Ovary (tissue), 9 donors: ENCODE results near the gene ZFC3H1. TPM values are rescaled to one million over a fixed set of nuclear protein-coding genes. Genes with fewer than 3 reads are reported as not detected.

ENCODE experiments used
- DNase-seq, 5 donors: peaks; one replicate each; pipeline ENCODE4 v3.0.0-alpha.2; 2019 to 2020
- H3K27ac ChIP-seq, 2 donors: fragments of 200-600 bp; one replicate each; pipeline versions ENCODE4 v1.5.1 to v1.8.0; 2019 to 2022
- H3K27me3 ChIP-seq: fragments of 200-600 bp; one replicate; pipeline ENCODE4 v1.8.0; 2022
- H3K36me3 ChIP-seq: fragments of 200-600 bp; sonication (generic); one replicate; pipeline ENCODE4 v1.5.1; 2019
- H3K4me1 ChIP-seq: one replicate; pipeline ENCODE4 v1.8.1; 2013; ENCODE audit warnings: mild to moderate bottlenecking, moderate library complexity; ENCODE audit not compliant: insufficient read depth
- H3K4me3 ChIP-seq: fragments of 200-600 bp; sonication (generic); one replicate; pipeline ENCODE4 v1.5.1; 2017
- H3K9me3 ChIP-seq, 2 donors: fragments of 200-600 bp in 1 of 2; sonication (generic) in 1 of 2; one replicate each; pipeline versions ENCODE4 v1.5.1 to v1.8.1; 2013 to 2019; ENCODE audit warnings: mild to moderate bottlenecking in 1 of 2, moderate library complexity in 1 of 2
- CTCF ChIP-seq, 3 donors: fragments of 450-650 bp in 2 of 3; fragments of 200-600 bp in 1 of 3; IDR thresholded peaks; one replicate each; pipeline versions ENCODE4 v1.5.1 to v1.8.0; 2016 to 2022; ENCODE audit warnings: antibody characterized with exemption in 3 of 3, mild to moderate bottlenecking in 1 of 3
- EP300 ChIP-seq: sonication (generic); formaldehyde crosslinking; IDR thresholded peaks from one replicate; pipeline ENCODE4 v1.6.1; 2017; ENCODE audit warnings: antibody characterized with exemption
- POLR2A ChIP-seq: fragments of 450-650 bp; IDR thresholded peaks from one replicate; pipeline ENCODE4 v1.6.1; 2017; ENCODE audit warnings: antibody characterized with exemption, mild to moderate bottlenecking, moderate library complexity
- WGBS, 3 donors: extraction: QIAGEN DNeasy Blood & Tissue Kit in 1 of 3; methylation state at CpG; one replicate each; pipeline versions ENCODE4 v1.1.5 to v1.1.7; 2013 to 2017; 5-methylcytosine and 5-hydroxymethylcytosine counted together
- intact Hi-C, 4 donors: fragments of 100-400 bp; cut with DNase I; formaldehyde crosslinking; loops; one replicate each; pipeline versions ENCODE4 v1.11.0 to v1.15.1; 2022 to 2023
- polyA plus RNA-seq, 2 donors: library from polyadenylated mRNA; stranded (reverse); fragments of 200-250 nt in 1 of 2; fragments of 350-450 nt in 1 of 2; fragmentation: Illumina TruSeq in 1 of 2; extraction: RNeasy Lipid Tissue Mini Kit (QIAGEN cat#74804) in 1 of 2; gene quantifications; one replicate each; pipeline ENCODE4 v1.2.3, GENCODE V29; 2013 to 2014
- total RNA-seq, 7 donors: library from RNA; depleted of rRNA in 2 of 7; stranded (reverse); fragments of >200 nt in 2 of 7; fragmentation: NEBNext Ultra II Directional in 3 of 7; extraction: Animal tissue kit (Norgen Biotek cat#: 25700) in 3 of 7; gene quantifications; one replicate each; pipeline versions ENCODE4 v1.1.0 to v1.2.4, GENCODE V29; 2016 to 2023
- donor health status: DM: no; HTN: no; CAD: no; lungs with moderate emphysema.
- donor health status: DM: no; HTN: no; CAD: no.
- donor health status: Bipolar disorder and iron deficiency.
- donor health status: DM: yes; HTN: yes; CAD: no.
- donor health status: DM: no; HTN: no; CAD: no.
- donor health status: DM: yes; HTN: yes; CAD: no.

ZFC3H1 gene
- total and polyA plus RNA-seq, 9 donors, result 17.5 to 51.0 (median 42.3) TPM

GRCh38 chr12:71607494-71608330 lies 55.9 kb downstream of the ZFC3H1 start:
- Histone ChIP-seq H3K9me3 (no peaks in the 10 kb centered on the region), H3K27me3 (no peaks in the 10 kb centered on the region), H3K36me3 (no peaks in the 10 kb centered on the region), H3K4me1 (no peaks in the 10 kb centered on the region), H3K4me3 (no peak overlapping the region), H3K27ac (no peak overlapping the region)
- intact Hi-C loops, result no loop called here
- TF ChIP-seq EP300 (no peak), POLR2A (no peak), CTCF (IDR thresholded peaks at IDR 0.05) (no peak)
- no peak for DNase-seq
- WGBS, 3 donors, result 89 to 91% (median 89%) methylated on average over 4 of the region's 4 CpGs

GRCh38 chr12:71605039-71605438 lies 58.6 kb downstream of the ZFC3H1 start:
- no peaks in the 10 kb centered on the region for H3K36me3 ChIP-seq
- no peak for DNase-seq
- H3K4me3 ChIP-seq, result no peak overlapping the region
- intact Hi-C loops, result no loop called here
- H3K9me3 ChIP-seq, result no peaks in the 10 kb centered on the region
- WGBS, 3 donors, result 90 to 92% (median 91%) methylated on average over 3 of the region's 3 CpGs
- H3K27me3 ChIP-seq, result no peaks in the 10 kb centered on the region
- TF ChIP-seq POLR2A (no peak), CTCF (IDR thresholded peaks at IDR 0.05) (no peak), EP300 (no peak)
- no peaks in the 10 kb centered on the region for H3K4me1 ChIP-seq
- H3K27ac ChIP-seq, result no peak overlapping the region

DNA sequence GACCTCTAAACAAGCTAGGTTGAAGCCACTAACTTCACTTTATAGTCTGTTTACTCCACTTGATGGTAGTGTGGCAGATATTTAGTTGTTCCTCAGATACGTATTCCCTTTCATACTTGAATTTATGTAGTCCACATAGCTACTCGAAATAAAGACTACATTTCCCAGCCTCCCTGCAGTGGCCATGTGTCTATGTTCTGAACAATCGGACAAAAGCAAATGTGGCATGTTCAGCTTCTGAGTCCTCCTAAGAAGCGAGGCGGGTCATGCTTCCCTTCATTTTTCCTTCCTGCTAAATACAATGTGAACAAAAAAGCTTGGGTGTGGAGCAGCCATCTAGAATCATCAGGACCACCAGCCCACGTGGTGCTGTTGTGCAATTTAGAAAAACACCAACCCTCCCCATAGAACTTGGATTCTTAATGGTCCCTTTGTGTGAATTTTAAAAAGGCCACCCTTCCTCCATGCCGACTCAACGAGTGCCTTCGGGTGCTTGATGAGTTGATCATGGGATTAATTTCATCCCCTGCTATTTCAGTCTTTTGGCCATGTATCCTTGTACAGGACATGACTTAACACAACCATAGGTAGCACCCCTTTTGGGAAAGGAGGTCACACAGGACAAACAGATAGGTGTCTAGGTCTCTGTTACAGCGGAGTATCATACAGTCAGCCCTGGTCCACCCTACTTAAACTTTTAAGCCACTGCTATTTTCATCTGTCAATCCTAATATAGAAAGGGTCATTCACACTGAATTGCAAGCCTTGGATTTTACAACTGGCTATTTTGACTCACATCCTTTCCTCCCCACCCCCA lies 60.7 kb downstream of the ZFC3H1 start:
- DNase-seq, result no peak
- Histone ChIP-seq H3K4me1 (no peaks in the 10 kb centered on the region), H3K4me3 (no peak overlapping the region), H3K9me3 (no peaks in the 10 kb centered on the region), H3K36me3 (no peaks in the 10 kb centered on the region), H3K27me3 (no peaks in the 10 kb centered on the region), H3K27ac (no peak overlapping the region)
- TF ChIP-seq POLR2A, result no peak
- 72 to 81% (median 75%) methylated on average over 10 of the region's 10 CpGs for WGBS, 3 donors
- intact Hi-C loops, result no loop called here

- no peaks in the 10 kb centered on the region for H3K4me1 ChIP-seq
Measured at GRCh38 chr12:71601546-71601945, 62.1 kb downstream of the ZFC3H1 start.

More at GRCh38 chr12:71601546-71601945, 62.1 kb downstream of the ZFC3H1 start:
- intact Hi-C loops, result no loop called here
- H3K9me3 ChIP-seq, result no peaks in the 10 kb centered on the region
- H3K36me3 ChIP-seq, result no peaks in the 10 kb centered on the region
- TF ChIP-seq CTCF (IDR thresholded peaks at IDR 0.05) (no peak), EP300 (no peak), POLR2A (no peak)
- no peak for DNase-seq
- no peaks in the 10 kb centered on the region for H3K27me3 ChIP-seq
- H3K4me3 ChIP-seq, result no peak overlapping the region
- no peak overlapping the region for H3K27ac ChIP-seq
